Right atrium auricular region (tissue), 2 donors: ENCODE measurements around the gene ATXN7L3B. TPM values are rescaled to one million over a fixed set of nuclear protein-coding genes. Genes with fewer than 3 reads are reported as not detected.

Experiments
- DNase-seq: peaks from one replicate; pipeline ENCODE4 v3.0.0-alpha.2; 2019; ENCODE audit warnings: low spot score
- H3K27ac ChIP-seq, 2 donors: fragments of 200-600 bp; sonication (generic); 1 replicate in 1 of 2; 2 replicates in 1 of 2; pipeline ENCODE4 v1.5.1; 2016 to 2019
- H3K27me3 ChIP-seq, 2 donors: fragments of 200-600 bp; sonication (generic); one replicate each; pipeline versions ENCODE4 v1.5.1 to v1.6.0; 2017 to 2019
- H3K36me3 ChIP-seq: fragments of 200-600 bp; sonication (generic); one replicate; pipeline ENCODE4 v1.5.1; 2016
- H3K4me1 ChIP-seq, 2 donors: fragments of 200-600 bp; sonication (generic); one replicate each; pipeline versions ENCODE4 v1.5.1 to v1.6.0; 2017 to 2019
- H3K4me3 ChIP-seq, 2 donors: fragments of 200-600 bp; sonication (generic); 1 replicate in 1 of 2; 2 replicates in 1 of 2; pipeline ENCODE4 v1.5.1; 2017 to 2019; ENCODE audit warnings: mild to moderate bottlenecking in 1 of 2, moderate library complexity in 1 of 2
- H3K9me3 ChIP-seq, 2 donors: fragments of 200-600 bp; sonication (generic); one replicate each; pipeline ENCODE4 v1.5.1; 2019
- total RNA-seq, 2 donors: library from RNA; depleted of rRNA; stranded (reverse); fragments of >200 nt; gene quantifications; one replicate each; pipeline ENCODE4 v1.1.0, GENCODE V29; 2016
- TF ChIP-seq, protein P1 (sequence below), 2 donors: fragments of 200-600 bp; sonication (generic); IDR thresholded peaks; one replicate each; pipeline ENCODE4 v1.5.1; 2019; ENCODE audit warnings: antibody characterized with exemption in 2 of 2

ATXN7L3B gene
- total RNA-seq, 2 donors from 2014 or later: 20.4 to 22.0 TPM

DNA sequence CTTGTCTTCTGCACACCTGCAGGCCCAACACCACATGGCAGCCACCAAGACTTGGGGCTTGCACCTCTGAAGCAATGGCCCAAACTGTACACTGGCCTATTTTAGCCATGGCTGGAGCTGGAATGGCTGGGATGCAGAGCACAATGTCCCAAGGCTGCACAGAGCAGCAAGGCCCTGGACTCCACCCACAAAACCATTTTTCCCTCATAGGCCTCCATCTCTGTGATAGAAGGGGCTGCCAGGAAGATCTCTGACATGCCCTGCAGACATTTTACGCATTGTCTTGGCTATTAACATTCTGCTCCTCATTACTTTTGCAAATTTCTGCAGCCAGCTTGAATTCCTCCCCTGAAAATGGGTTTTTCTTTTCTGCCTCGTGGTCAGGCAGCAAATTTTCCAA lies 22.1 kb downstream of the ATXN7L3B start:
- no peaks in the 10 kb centered on the region for H3K4me1 ChIP-seq
- no peaks in the 10 kb centered on the region for H3K27me3 ChIP-seq
- no peaks in the 10 kb centered on the region for H3K36me3 ChIP-seq
- TF ChIP-seq, protein P1, sequence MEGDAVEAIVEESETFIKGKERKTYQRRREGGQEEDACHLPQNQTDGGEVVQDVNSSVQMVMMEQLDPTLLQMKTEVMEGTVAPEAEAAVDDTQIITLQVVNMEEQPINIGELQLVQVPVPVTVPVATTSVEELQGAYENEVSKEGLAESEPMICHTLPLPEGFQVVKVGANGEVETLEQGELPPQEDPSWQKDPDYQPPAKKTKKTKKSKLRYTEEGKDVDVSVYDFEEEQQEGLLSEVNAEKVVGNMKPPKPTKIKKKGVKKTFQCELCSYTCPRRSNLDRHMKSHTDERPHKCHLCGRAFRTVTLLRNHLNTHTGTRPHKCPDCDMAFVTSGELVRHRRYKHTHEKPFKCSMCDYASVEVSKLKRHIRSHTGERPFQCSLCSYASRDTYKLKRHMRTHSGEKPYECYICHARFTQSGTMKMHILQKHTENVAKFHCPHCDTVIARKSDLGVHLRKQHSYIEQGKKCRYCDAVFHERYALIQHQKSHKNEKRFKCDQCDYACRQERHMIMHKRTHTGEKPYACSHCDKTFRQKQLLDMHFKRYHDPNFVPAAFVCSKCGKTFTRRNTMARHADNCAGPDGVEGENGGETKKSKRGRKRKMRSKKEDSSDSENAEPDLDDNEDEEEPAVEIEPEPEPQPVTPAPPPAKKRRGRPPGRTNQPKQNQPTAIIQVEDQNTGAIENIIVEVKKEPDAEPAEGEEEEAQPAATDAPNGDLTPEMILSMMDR (IDR thresholded peaks at IDR 0.05): no peak
- no peak for DNase-seq
- H3K9me3 ChIP-seq: no peaks in the 10 kb centered on the region
- no peak overlapping the region for H3K4me3 ChIP-seq
- H3K27ac ChIP-seq: no peak overlapping the region

GRCh38 chr12:74563927-74564326 lies 26.3 kb downstream of the ATXN7L3B start:
- Histone ChIP-seq H3K9me3 (no peaks in the 10 kb centered on the region), H3K4me3 (no peak overlapping the region), H3K27ac (no peak overlapping the region), H3K27me3 (no peaks in the 10 kb centered on the region), H3K36me3 (no peaks in the 10 kb centered on the region), H3K4me1 (no peaks in the 10 kb centered on the region)
- TF ChIP-seq, protein P1 (IDR thresholded peaks at IDR 0.05): no peak
- DNase-seq: no peak

DNA sequence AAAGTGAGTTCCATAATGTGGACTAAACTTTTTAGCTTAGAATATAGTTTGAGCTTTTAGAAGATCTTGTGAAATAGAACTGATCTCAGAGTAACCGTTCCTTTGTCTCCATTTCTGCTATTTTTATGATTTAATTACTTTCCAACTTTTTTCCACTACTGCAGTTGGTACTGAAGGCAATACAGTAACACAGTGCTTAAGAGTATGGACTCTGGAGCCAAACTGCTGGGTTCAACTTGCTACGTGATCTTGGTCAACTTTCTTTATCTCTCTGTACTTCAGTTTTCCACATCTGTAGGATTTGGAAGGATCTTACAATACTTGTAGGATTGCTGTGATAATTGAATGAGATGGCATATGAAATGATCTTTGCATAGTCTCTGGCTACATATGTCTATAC lies 40.9 kb downstream of the ATXN7L3B start:
- Histone ChIP-seq H3K9me3 (no peaks in the 10 kb centered on the region), H3K4me3 (no peak overlapping the region), H3K27me3 (no peaks in the 10 kb centered on the region), H3K36me3 (no peaks in the 10 kb centered on the region), H3K27ac (no peak overlapping the region), H3K4me1 (no peaks in the 10 kb centered on the region)
- no peak for DNase-seq
- TF ChIP-seq, protein P1 (IDR thresholded peaks at IDR 0.05): no peak

DNA sequence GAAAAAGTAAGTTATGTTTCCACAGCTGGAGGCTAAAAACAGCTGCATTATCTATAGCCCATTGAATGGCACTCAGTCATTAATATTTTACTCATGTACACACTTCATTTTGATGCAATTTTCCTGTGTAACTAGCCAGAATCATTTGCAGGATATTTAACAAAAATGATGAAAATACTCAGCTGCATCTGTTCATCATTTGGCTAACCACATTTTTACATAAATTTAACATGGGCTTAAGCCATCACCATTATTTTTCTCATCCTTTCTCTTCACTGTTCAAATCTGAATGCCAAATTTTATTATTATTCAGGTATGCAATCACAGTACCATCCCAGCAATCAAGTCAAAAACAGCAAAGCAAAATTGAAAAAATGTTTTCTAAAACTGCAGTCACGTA lies 41.8 kb downstream of the ATXN7L3B start:
- no peak overlapping the region for H3K4me3 ChIP-seq
- H3K36me3 ChIP-seq: no peaks in the 10 kb centered on the region
- TF ChIP-seq, protein P1 (IDR thresholded peaks at IDR 0.05): no peak
- H3K9me3 ChIP-seq: no peaks in the 10 kb centered on the region
- no peaks in the 10 kb centered on the region for H3K27me3 ChIP-seq
- no peaks in the 10 kb centered on the region for H3K4me1 ChIP-seq
- DNase-seq: no peak
- no peak overlapping the region for H3K27ac ChIP-seq

DNA sequence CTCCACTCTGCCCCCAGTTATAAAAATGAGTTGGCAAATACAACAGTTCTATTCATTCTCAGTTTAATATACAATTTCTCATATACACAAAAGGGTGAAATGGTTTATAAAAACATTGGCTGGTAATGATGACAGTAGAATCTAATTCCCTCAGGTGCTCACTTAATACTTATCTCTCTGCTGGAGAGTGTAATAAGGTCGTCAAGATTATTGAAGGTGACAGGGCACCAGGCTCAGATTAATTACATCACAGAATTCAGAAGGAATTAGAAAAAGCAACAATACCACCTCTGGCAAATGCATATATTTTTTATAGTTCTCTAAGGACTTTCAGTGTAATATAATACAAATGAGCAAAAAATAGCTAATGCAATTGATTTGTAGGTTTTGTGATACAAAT lies 42.3 kb downstream of the ATXN7L3B start:
- no peaks in the 10 kb centered on the region for H3K4me1 ChIP-seq
- TF ChIP-seq, protein P1 (IDR thresholded peaks at IDR 0.05): no peak
- DNase-seq: no peak
- no peaks in the 10 kb centered on the region for H3K36me3 ChIP-seq
- H3K27me3 ChIP-seq: no peaks in the 10 kb centered on the region
- no peak overlapping the region for H3K27ac ChIP-seq
- no peak overlapping the region for H3K4me3 ChIP-seq
- H3K9me3 ChIP-seq: no peaks in the 10 kb centered on the region

DNA sequence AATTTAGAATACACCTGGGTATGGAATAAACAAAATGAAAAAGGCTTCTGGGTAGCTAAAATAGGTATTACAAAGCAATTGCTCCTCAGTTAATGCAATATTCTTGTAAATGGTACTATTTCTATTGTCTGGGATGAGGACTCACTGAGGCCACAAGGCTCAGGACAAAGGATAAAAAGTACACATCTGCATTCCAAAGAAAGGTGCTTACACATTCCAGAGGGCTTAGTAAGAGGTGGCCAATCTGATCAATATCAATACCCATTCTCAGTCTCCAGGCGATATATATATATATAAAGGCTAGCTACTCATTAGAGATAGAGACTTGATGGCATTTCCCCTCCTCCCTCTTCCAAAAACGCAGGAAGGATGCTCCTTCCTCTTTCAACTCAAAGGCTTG lies 43.8 kb downstream of the ATXN7L3B start:
- Histone ChIP-seq H3K36me3 (no peaks in the 10 kb centered on the region), H3K4me1 (no peaks in the 10 kb centered on the region), H3K4me3 (no peak overlapping the region), H3K27ac (no peak overlapping the region), H3K9me3 (no peaks in the 10 kb centered on the region), H3K27me3 (no peaks in the 10 kb centered on the region)
- DNase-seq: no peak
- TF ChIP-seq, protein P1 (IDR thresholded peaks at IDR 0.05): no peak
